Liver (tissue), 3 donors: ENCODE data around the gene DRD4.

Experiments
- EGR1 ChIP-seq, 2 donors: IDR thresholded peaks; 2 replicates each; pipeline ENCODE4 v1.6.1; 2016 to 2018; ENCODE audit warnings: antibody characterized with exemption in 2 of 2, low read depth in 2 of 2
- FOXA1 ChIP-seq: IDR thresholded peaks from 2 replicates; pipeline ENCODE4 v1.6.1; 2016; ENCODE audit warnings: antibody characterized with exemption
- GABPA ChIP-seq, 2 donors: IDR thresholded peaks in 1 of 2; conservative IDR thresholded peaks in 1 of 2; 2 replicates each; pipeline ENCODE4 v1.6.1; 2016; ENCODE audit warnings: antibody characterized with exemption in 2 of 2, mild to moderate bottlenecking in 1 of 2, moderate library complexity in 1 of 2
- NR2F2 ChIP-seq: IDR thresholded peaks from 2 replicates; pipeline ENCODE4 v1.6.1; 2016; ENCODE audit warnings: antibody characterized with exemption
- RXRA ChIP-seq, 2 donors: IDR thresholded peaks; 2 replicates each; pipeline ENCODE4 v1.6.1; 2017 to 2018; ENCODE audit warnings: antibody characterized with exemption in 2 of 2, mild to moderate bottlenecking in 1 of 2
- SP1 ChIP-seq: IDR thresholded peaks from 2 replicates; pipeline ENCODE4 v1.6.1; 2018; ENCODE audit warnings: antibody characterized with exemption, mild to moderate bottlenecking
- TAF1 ChIP-seq: conservative IDR thresholded peaks from 2 replicates; pipeline ENCODE4 v1.6.1; 2016; ENCODE audit warnings: antibody characterized with exemption, mild to moderate bottlenecking
- TF ChIP-seq, protein P1 (sequence below): fragments of 150-350 bp; IDR thresholded peaks from 2 replicates; pipeline ENCODE4 v1.5.1; 2017; ENCODE audit warnings: improper control_type of control experiment, low read depth, low read length; ENCODE audit not compliant: missing input control
- TF ChIP-seq, protein P2 (sequence below): IDR thresholded peaks from 2 replicates; pipeline ENCODE4 v1.6.1; 2016; ENCODE audit warnings: antibody characterized with exemption
- TF ChIP-seq, protein P3 (sequence below): IDR thresholded peaks from 2 replicates; pipeline ENCODE4 v1.6.1; 2016; ENCODE audit warnings: antibody characterized with exemption
- TF ChIP-seq, protein P4 (sequence below): IDR thresholded peaks from 2 replicates; pipeline ENCODE4 v1.6.1; 2016; ENCODE audit warnings: antibody characterized with exemption
- donor health status: healthy.
- donor health status: healthy.

DNA sequence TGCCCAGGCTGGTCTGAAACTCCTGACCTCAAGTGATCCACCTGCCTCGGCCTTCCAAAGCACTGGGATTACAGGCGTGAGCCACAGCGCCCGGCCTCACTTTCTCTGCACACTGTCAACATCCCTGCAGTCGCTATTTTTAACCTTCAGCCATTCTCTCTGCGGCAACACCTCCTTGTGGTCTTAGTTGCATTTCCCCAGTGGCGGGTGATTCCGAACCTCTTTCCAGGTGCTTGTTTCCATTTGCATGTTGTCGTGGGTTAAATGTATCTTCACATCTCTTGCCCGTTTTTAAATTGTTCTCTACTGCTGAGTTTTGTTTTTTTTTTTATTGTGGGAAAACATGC lies 7.9 kb upstream of the DRD4 start:
- TF ChIP-seq GABPA (IDR thresholded peaks at IDR 0.05 in 1 of 2, conservative IDR thresholded peaks at IDR 0.05 in 1 of 2) = no peak
- TF ChIP-seq, protein P1, sequence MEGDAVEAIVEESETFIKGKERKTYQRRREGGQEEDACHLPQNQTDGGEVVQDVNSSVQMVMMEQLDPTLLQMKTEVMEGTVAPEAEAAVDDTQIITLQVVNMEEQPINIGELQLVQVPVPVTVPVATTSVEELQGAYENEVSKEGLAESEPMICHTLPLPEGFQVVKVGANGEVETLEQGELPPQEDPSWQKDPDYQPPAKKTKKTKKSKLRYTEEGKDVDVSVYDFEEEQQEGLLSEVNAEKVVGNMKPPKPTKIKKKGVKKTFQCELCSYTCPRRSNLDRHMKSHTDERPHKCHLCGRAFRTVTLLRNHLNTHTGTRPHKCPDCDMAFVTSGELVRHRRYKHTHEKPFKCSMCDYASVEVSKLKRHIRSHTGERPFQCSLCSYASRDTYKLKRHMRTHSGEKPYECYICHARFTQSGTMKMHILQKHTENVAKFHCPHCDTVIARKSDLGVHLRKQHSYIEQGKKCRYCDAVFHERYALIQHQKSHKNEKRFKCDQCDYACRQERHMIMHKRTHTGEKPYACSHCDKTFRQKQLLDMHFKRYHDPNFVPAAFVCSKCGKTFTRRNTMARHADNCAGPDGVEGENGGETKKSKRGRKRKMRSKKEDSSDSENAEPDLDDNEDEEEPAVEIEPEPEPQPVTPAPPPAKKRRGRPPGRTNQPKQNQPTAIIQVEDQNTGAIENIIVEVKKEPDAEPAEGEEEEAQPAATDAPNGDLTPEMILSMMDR = no peak
- no peak for TF ChIP-seq SP1
- TF ChIP-seq RXRA (IDR thresholded peaks at IDR 0.05) = no peak
- TF ChIP-seq, protein P2, sequence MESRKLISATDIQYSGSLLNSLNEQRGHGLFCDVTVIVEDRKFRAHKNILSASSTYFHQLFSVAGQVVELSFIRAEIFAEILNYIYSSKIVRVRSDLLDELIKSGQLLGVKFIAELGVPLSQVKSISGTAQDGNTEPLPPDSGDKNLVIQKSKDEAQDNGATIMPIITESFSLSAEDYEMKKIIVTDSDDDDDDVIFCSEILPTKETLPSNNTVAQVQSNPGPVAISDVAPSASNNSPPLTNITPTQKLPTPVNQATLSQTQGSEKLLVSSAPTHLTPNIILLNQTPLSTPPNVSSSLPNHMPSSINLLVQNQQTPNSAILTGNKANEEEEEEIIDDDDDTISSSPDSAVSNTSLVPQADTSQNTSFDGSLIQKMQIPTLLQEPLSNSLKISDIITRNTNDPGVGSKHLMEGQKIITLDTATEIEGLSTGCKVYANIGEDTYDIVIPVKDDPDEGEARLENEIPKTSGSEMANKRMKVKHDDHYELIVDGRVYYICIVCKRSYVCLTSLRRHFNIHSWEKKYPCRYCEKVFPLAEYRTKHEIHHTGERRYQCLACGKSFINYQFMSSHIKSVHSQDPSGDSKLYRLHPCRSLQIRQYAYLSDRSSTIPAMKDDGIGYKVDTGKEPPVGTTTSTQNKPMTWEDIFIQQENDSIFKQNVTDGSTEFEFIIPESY = no peak
- TF ChIP-seq, protein P3, sequence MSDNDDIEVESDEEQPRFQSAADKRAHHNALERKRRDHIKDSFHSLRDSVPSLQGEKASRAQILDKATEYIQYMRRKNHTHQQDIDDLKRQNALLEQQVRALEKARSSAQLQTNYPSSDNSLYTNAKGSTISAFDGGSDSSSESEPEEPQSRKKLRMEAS = no peak
- no peak for TF ChIP-seq NR2F2
- TF ChIP-seq EGR1 (IDR thresholded peaks at IDR 0.05; ENCODE audit: low read depth in 2 of 2) = no peak
- TF ChIP-seq, protein P4, sequence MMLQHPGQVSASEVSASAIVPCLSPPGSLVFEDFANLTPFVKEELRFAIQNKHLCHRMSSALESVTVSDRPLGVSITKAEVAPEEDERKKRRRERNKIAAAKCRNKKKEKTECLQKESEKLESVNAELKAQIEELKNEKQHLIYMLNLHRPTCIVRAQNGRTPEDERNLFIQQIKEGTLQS = no peak
- TF ChIP-seq FOXA1 = no peak
- no peak for TF ChIP-seq TAF1
